DND-41 (cell line): Measurements from ENCODE around the gene KDM6B.
"Not testable (repeated sequence)": the region's sequence is repeated elsewhere in the genome, so short reads cannot be mapped to it uniquely, and the experiment has no call there.

Source experiments
- ATAC-seq: fragments of 200-7000 bp; cut with Tn5 transposase; 3 replicates; pipeline ENCODE4 v1.9.1; 2021; ENCODE audit warnings: low read depth; ENCODE audit not compliant: insufficient read depth
- DNase-seq: peaks from one replicate; pipeline ENCODE4 v3.0.0-alpha.2; 2020
- H2AFZ ChIP-seq: 2 replicates; pipeline ENCODE4 v1.6.0; 2012; ENCODE audit warnings: low read depth, low read length
- H3K27ac ChIP-seq: 2 replicates; pipeline ENCODE4 v1.5.1; 2012; ENCODE audit warnings: low read length, inconsistent platforms
- H3K27me3 ChIP-seq: fragments of 200-600 bp; sonication (generic); 2 replicates; pipeline ENCODE4 v1.6.0; 2012; ENCODE audit warnings: low read length, mild to moderate bottlenecking, inconsistent platforms; ENCODE audit not compliant: insufficient read depth, poor library complexity
- H3K36me3 ChIP-seq: 2 replicates; pipeline ENCODE4 v1.5.1; 2012; ENCODE audit warnings: low read length, inconsistent platforms; ENCODE audit not compliant: insufficient read depth
- H3K4me1 ChIP-seq: 2 replicates; pipeline ENCODE4 v1.5.1; 2012; ENCODE audit warnings: mild to moderate bottlenecking, low read length; ENCODE audit not compliant: insufficient read depth
- H3K4me2 ChIP-seq: 2 replicates; pipeline ENCODE4 v1.6.0; 2012; ENCODE audit warnings: mild to moderate bottlenecking, moderate library complexity, low read length, inconsistent platforms; ENCODE audit not compliant: insufficient read depth
- H3K4me3 ChIP-seq, 2 experiments: fragments of 200-600 bp in 1 of 2; shearing (Covaris generic) in 1 of 2; 2 replicates each; pipeline ENCODE4 v1.5.1; 2012 to 2016; ENCODE audit warnings: inconsistent platforms in 2 of 2, low read length in 2 of 2, mild to moderate bottlenecking in 2 of 2, low read depth in 1 of 2, moderate library complexity in 1 of 2
- H3K79me2 ChIP-seq: 2 replicates; pipeline ENCODE4 v1.6.0; 2012; ENCODE audit warnings: low read length, inconsistent platforms; ENCODE audit not compliant: insufficient read depth
- H3K9ac ChIP-seq: 2 replicates; pipeline ENCODE4 v1.6.0; 2012; ENCODE audit warnings: low read depth, mild to moderate bottlenecking, inconsistent platforms, low read length, moderate library complexity
- H3K9me3 ChIP-seq: 2 replicates; pipeline ENCODE4 v1.5.1; 2012; ENCODE audit warnings: low read length, moderate library complexity, mild to moderate bottlenecking, inconsistent platforms; ENCODE audit not compliant: insufficient read depth, severe bottlenecking
- H4K20me1 ChIP-seq: 2 replicates; pipeline ENCODE4 v1.6.0; 2012; ENCODE audit warnings: low read length; ENCODE audit not compliant: insufficient read depth
- EZH2 ChIP-seq: IDR thresholded peaks from 3 replicates; pipeline ENCODE4 v1.6.1; 2012; ENCODE audit warnings: borderline replicate concordance, low read depth, mild to moderate bottlenecking, moderate library complexity, low read length, inconsistent platforms; ENCODE audit not compliant: severe bottlenecking
- TF ChIP-seq, protein P1 (sequence below): IDR thresholded peaks from 2 replicates; pipeline ENCODE4 v1.5.1; 2012; ENCODE audit warnings: borderline replicate concordance, low read length, moderate library complexity, mild to moderate bottlenecking; ENCODE audit not compliant: poor library complexity, severe bottlenecking; ENCODE audit errors: extremely low read depth

The KDM6B gene

GRCh38 chr17:7858522-7858810 is 24.4 kb downstream of the KDM6B start:
- Histone ChIP-seq H3K79me2 (peaks cover 35% of the 10 kb centered on the region), H3K27ac (peak overlapping the region; percentile 98), H3K4me1 (peaks cover 38% of the 10 kb centered on the region), H3K27me3 (no peaks in the 10 kb centered on the region), H3K4me2 (peak overlapping the region; percentile 100), H3K9me3 (no peaks in the 10 kb centered on the region), H2AFZ (peak overlapping the region; percentile 96), H3K9ac (peak overlapping the region; percentile 79), H4K20me1 (no peaks in the 10 kb centered on the region; the same call in 1 of the 2 replicates), H3K36me3 (peaks cover 26% of the 10 kb centered on the region), H3K4me3 (peak overlapping the region; percentile 73 to 83)
- ATAC-seq = no peak
- no peak for DNase-seq
- TF ChIP-seq EZH2 = no peak
- TF ChIP-seq, protein P1, sequence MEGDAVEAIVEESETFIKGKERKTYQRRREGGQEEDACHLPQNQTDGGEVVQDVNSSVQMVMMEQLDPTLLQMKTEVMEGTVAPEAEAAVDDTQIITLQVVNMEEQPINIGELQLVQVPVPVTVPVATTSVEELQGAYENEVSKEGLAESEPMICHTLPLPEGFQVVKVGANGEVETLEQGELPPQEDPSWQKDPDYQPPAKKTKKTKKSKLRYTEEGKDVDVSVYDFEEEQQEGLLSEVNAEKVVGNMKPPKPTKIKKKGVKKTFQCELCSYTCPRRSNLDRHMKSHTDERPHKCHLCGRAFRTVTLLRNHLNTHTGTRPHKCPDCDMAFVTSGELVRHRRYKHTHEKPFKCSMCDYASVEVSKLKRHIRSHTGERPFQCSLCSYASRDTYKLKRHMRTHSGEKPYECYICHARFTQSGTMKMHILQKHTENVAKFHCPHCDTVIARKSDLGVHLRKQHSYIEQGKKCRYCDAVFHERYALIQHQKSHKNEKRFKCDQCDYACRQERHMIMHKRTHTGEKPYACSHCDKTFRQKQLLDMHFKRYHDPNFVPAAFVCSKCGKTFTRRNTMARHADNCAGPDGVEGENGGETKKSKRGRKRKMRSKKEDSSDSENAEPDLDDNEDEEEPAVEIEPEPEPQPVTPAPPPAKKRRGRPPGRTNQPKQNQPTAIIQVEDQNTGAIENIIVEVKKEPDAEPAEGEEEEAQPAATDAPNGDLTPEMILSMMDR = no peak

GRCh38 chr17:7859028-7859427 is 25.0 kb downstream of the KDM6B start:
- Histone ChIP-seq H3K27me3 (no peaks in the 10 kb centered on the region), H3K4me1 (peaks cover 38% of the 10 kb centered on the region), H4K20me1 (no peaks in the 10 kb centered on the region; the same call in 1 of the 2 replicates), H3K9ac (peak overlapping the region; percentile 79), H3K36me3 (peaks cover 26% of the 10 kb centered on the region), H2AFZ (no peak overlapping the region), H3K9me3 (no peaks in the 10 kb centered on the region), H3K79me2 (peaks cover 35% of the 10 kb centered on the region), H3K4me2 (peak overlapping the region; percentile 100), H3K27ac (peak overlapping the region; percentile 98; the same call in 1 of the 2 replicates), H3K4me3 (peak overlapping the region in 1 of 2 experiments; percentile 73; a peak in 3 of 4 replicates)
- DNase-seq (no peak), ATAC-seq (no peak)
- TF ChIP-seq, protein P1 = no peak
- no peak for TF ChIP-seq EZH2

DNA sequence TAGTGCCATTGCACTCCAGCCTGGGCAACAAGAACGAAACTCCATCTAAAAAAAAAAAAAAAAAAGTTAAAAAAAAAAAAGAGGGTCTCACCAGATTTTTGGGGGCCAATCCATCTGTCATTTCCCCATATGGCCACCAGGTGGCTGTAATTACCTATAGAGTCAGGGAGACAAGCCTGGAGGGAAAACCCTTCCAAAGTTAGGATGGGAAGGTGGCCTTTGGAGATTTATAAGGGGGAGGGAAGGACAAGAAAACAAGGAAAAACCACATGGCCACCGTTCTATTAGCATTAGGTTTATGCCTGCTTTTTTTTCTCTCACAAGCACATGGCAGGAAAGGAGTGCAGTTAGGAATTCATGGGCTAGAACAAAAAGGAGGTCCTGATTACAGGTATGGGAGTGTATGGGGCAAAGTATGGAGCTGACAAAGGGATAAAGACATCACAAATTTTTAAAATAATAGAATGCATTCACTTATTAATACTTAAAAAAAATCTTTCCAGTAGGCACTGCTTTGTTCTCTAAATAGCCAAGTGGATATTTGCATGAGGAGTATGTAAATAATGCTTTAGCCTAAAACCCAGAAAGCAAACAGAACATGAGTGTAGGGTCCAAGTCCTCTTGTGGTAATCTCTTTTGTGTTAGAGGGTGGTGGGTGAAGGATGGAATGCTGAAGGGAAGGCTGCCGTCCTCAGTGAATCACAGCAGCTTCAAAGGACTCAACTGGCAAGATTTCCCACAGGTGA is 28.8 kb downstream of the KDM6B start:
- peaks cover 18% of the 10 kb centered on the region for H3K36me3 ChIP-seq
- DNase-seq = peak; percentile 66
- H3K79me2 ChIP-seq = peaks cover 17% of the 10 kb centered on the region
- no peak for ATAC-seq
- no peak overlapping the region for H2AFZ ChIP-seq
- H3K27ac ChIP-seq = no peak overlapping the region
- H3K27me3 ChIP-seq = no peaks in the 10 kb centered on the region
- TF ChIP-seq, protein P1 = peak; percentile 77
- TF ChIP-seq EZH2 = no peak
- no peak overlapping the region for H3K4me3 ChIP-seq
- H3K4me1 ChIP-seq = peaks cover 19% of the 10 kb centered on the region
- H3K9ac ChIP-seq = no peak overlapping the region
- no peaks in the 10 kb centered on the region for H3K9me3 ChIP-seq
- H4K20me1 ChIP-seq = no peaks in the 10 kb centered on the region
- H3K4me2 ChIP-seq = no peak overlapping the region

- H3K4me1 ChIP-seq, H3K4me3 ChIP-seq, H3K4me2 ChIP-seq, DNase-seq, ATAC-seq, H3K79me2 ChIP-seq, H2AFZ ChIP-seq, H3K9ac ChIP-seq, H4K20me1 ChIP-seq, H3K27me3 ChIP-seq, H3K9me3 ChIP-seq, H3K27ac ChIP-seq: not testable (repeated sequence)
- peaks cover 14% of the 10 kb centered on the region for H3K36me3 ChIP-seq
Observed at GRCh38 chr17:7864384-7864783, 30.4 kb downstream of the KDM6B start.
